Stimulated activated CD8-positive, alpha-beta memory T cell treated with anti-CD3 and anti-CD28 coated beads, Interleukin-2, amount 100 ng/mL, for 1 hour (primary cell): ENCODE data around the gene C3orf52.

Source experiments
- DNase-seq, 2 donors: peaks; one replicate each; pipeline ENCODE4 v3.0.0-alpha.2; 2020; ENCODE audit warnings: low read depth in 2 of 2

The C3orf52 gene

DNA sequence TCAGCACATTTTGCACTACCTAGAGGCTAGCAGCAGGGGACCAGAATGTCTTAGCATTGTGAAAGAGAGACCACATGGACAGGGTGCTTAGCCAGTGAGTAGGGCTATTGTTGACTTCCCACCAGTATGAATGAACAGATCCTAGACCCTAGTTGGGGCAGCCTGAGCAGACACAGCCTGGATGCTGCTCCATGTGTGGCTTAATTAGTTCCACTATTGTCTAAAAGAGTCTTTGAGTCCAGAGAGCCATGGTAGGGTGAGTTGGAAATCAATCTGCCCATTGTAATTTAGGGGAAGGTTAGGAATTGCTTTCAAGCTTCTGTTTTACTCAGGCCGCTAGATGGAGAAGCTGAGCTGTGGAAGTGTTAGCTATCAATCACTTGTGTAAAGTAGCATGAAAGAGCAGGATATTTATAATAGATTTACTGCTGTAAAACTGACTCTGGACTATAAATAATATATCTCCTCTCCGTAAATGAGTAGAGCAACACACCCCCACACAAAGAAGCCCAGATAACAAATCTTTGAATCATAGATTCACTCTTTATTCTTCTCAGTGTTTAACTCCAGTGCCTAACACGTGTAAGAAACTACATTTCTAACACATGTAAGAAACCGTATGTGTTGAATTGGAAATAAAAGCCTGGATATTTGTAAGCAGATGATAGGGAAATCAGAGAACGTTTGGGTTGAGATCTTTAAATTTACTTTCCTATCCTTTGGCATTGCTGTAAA, 50.9 kb downstream of the C3orf52 start:
- peak in 1 of 2 donors; percentile 20 for DNase-seq

GRCh38 chr3:112137781-112138180, 51.6 kb downstream of the C3orf52 start:
- no peak for DNase-seq

- no peak for DNase-seq
Measured at GRCh38 chr3:112138219-112138969, 52.2 kb downstream of the C3orf52 start.

DNA sequence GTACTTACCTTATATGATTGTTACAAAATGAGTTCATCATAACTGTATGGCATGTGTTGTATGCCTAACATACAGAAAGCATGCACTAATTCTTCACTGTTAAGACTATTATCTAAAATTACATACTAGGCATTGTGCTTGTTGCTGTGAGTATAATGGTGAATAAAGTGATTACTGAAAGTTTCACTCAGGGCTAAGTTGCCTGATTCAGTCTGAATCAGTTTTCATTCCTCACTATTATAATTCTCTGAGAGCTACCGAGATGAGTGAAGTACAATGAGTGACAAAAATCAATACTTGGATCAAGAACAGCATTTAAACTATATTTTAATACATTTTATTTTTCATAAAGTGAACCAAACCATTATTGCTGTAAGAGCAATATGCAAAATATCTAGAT, 54.4 kb downstream of the C3orf52 start:
- DNase-seq: no peak

GRCh38 chr3:112141293-112141692, 55.1 kb downstream of the C3orf52 start:
- DNase-seq: no peak

- DNase-seq: no peak
Measured at GRCh38 chr3:112143251-112143650, 57.1 kb downstream of the C3orf52 start.

GRCh38 chr3:112143689-112144088, 57.5 kb downstream of the C3orf52 start:
- no peak for DNase-seq

GRCh38 chr3:112149136-112149535, 62.9 kb downstream of the C3orf52 start:
- no peak for DNase-seq

DNA sequence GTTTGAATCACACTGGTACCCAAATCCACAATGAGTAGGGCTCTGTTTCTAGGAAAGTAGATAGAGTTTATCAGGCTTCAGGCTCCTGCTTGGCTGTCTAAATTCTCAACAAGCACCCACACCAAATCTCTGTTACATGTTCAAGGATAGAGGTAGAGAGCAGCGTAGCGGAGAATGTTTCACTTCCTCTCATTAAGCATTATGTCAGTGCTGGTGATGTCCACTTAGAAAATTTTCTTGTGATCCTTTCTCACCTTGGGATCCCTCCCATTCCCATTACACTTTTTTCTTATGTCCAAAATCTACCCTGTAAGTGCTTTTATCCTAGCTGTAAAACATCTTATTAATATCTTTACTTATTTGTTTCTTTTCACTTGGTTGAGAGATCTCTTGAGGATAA, 81.6 kb downstream of the C3orf52 start:
- no peak for DNase-seq
